Naive B cell (primary cell): ENCODE results near the gene ZNF500. TPM values are rescaled to one million over a fixed set of nuclear protein-coding genes. Genes with fewer than 3 reads are reported as not detected.

Experiments
- ATAC-seq, 2 donors: fragments of 150-1000 bp; cut with Tn5 transposase; 2 replicates each; pipeline ENCODE4 v1.10.0; 2021; ENCODE audit warnings: low read depth in 2 of 2, mild to moderate bottlenecking in 2 of 2, moderate library complexity in 2 of 2
- DNase-seq: peaks from one replicate; pipeline ENCODE4 v3.0.0; 2022
- H3K27ac Mint-ChIP-seq, 6 donors: one replicate each; pipeline ENCODE4 v1.8.0; 2020 to 2022; ENCODE audit warnings: mild to moderate bottlenecking in 6 of 6, mixed read lengths in 6 of 6, moderate library complexity in 5 of 6, inconsistent platforms in 2 of 6
- H3K27me3 Mint-ChIP-seq, 3 donors: one replicate each; pipeline ENCODE4 v1.8.0; 2021 to 2022; ENCODE audit warnings: mixed read lengths in 3 of 3, mild to moderate bottlenecking in 1 of 3
- H3K36me3 Mint-ChIP-seq, 2 donors: one replicate each; pipeline ENCODE4 v1.8.0; 2020 to 2022; ENCODE audit warnings: mixed read lengths in 2 of 2, inconsistent platforms in 1 of 2, mild to moderate bottlenecking in 1 of 2
- H3K4me1 Mint-ChIP-seq, 3 donors: one replicate each; pipeline ENCODE4 v1.8.0; 2020 to 2022; ENCODE audit warnings: mixed read lengths in 3 of 3, inconsistent platforms in 1 of 3, mild to moderate bottlenecking in 1 of 3, moderate library complexity in 1 of 3
- H3K4me3 Mint-ChIP-seq, 8 donors: one replicate each; pipeline ENCODE4 v1.8.0; 2020 to 2022; ENCODE audit warnings: mild to moderate bottlenecking in 8 of 8, mixed read lengths in 8 of 8, moderate library complexity in 8 of 8, inconsistent platforms in 2 of 8
- H3K9me3 Mint-ChIP-seq, 7 donors: one replicate each; pipeline ENCODE4 v1.8.0; 2020 to 2022; ENCODE audit warnings: mixed read lengths in 7 of 7, mild to moderate bottlenecking in 5 of 7, inconsistent platforms in 2 of 7, moderate library complexity in 1 of 7
- polyA plus RNA-seq, 6 donors: library from polyadenylated mRNA; unstranded; fragments of 300-500 nt; fragmentation: Illumina TruSeq; gene quantifications; one replicate each; pipeline ENCODE4 v1.2.3, GENCODE V29; 2021; ENCODE audit warnings: low read depth in 6 of 6

The ZNF500 gene
- polyA plus RNA-seq, 6 donors from 2014 or later, result 6.7 to 19.9 (median 14.1) TPM; not detected in 1

DNA sequence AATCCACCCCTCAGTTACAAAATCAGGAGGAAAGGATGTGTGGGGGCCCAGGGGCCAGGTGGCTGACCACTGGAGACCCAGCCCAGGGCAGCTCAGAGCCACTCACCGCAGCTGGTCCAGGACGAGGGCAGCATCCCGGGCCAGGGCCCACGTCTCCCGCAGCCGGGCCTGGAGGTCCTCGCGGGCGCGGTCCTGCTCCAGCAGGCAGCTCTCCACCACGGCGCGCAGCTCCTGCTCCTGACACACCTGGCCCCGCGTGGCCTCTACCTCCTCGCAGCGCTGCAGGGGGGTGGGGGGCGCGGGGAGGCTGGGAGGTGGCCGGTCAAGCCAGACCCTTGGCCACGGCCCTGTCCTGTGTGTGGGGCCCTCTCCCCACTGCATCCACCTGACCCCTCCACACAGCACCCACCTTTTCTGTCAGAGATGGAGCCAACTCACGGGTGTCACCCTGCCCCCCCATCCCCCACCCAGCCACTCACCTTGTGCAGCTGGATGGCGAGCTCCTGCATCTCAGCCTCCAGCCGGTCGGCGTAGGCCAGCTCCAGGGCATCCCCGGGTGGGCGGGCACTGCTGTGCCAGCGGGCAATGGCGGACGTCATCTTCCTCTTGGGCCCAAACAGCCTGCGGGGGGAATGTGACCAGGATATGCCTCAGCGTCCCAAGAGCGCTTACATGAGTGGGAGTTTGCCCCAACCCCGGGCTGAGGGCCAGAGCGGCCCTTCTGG, 68.5 kb downstream of the ZNF500 start:
- no peaks in the 10 kb centered on the region for H3K27me3 Mint-ChIP-seq
- no peaks in the 10 kb centered on the region for H3K4me1 Mint-ChIP-seq
- ATAC-seq, result no peak
- no peak overlapping the region for H3K27ac Mint-ChIP-seq
- H3K9me3 Mint-ChIP-seq, result no peaks in the 10 kb centered on the region
- H3K4me3 Mint-ChIP-seq, result no peak overlapping the region
- no peaks in the 10 kb centered on the region for H3K36me3 Mint-ChIP-seq
- DNase-seq, result no peak

Other genes starting within 250 kb of the ZNF500 start
- gene CDIP1, start 228.4 kb downstream of the ZNF500 start, polyA plus RNA-seq, result 10 to 100 TPM; 10.9 to 26.5 (median 17.3) TPM
- under 1 TPM in 2 of 6 donors, not detected in 4; 0.09 to 0.11 TPM for gene C16orf96, start 210.8 kb downstream of the ZNF500 start, polyA plus RNA-seq
- gene UBALD1, start 152.3 kb downstream of the ZNF500 start, polyA plus RNA-seq, result 1 to 10 TPM; 2.6 to 7.5 (median 5.0) TPM
- gene MGRN1, start 142.3 kb downstream of the ZNF500 start, polyA plus RNA-seq, result 10 to 100 TPM in 1 of 6 donors, 1 to 10 TPM in 5; 3.9 to 10.6 (median 6.6) TPM
- gene NUDT16L1, start 73.6 kb downstream of the ZNF500 start, polyA plus RNA-seq, result 100 to 1,000 TPM in 1 of 6 donors, 10 to 100 TPM in 5; 57.7 to 121 (median 76.4) TPM
- 1 to 10 TPM in 5 of 6 donors, not detected in 1; 3.9 to 8.3 (median 4.4) TPM for gene ANKS3, start 32.9 kb downstream of the ZNF500 start, polyA plus RNA-seq
- under 1 TPM in 4 of 6 donors, not detected in 2; 0.30 to 0.84 (median 0.35) TPM for gene DNAAF8, start 32.6 kb downstream of the ZNF500 start, polyA plus RNA-seq
- gene SEPTIN12, start 21.2 kb upstream of the ZNF500 start, polyA plus RNA-seq, result not detected
- not detected for gene SMIM22, start 28.2 kb upstream of the ZNF500 start, polyA plus RNA-seq
- 1 to 10 TPM; 2.7 to 8.0 (median 6.1) TPM for gene ROGDI, start 35.5 kb upstream of the ZNF500 start, polyA plus RNA-seq
- 10 to 100 TPM; 27.8 to 49.6 (median 37.3) TPM for gene GLYR1, start 80.1 kb upstream of the ZNF500 start, polyA plus RNA-seq
- gene UBN1, start 80.3 kb upstream of the ZNF500 start, polyA plus RNA-seq, result 10 to 100 TPM in 4 of 6 donors, 1 to 10 TPM in 2; 4.3 to 19.2 (median 11.9) TPM
- gene PPL, start 170.0 kb upstream of the ZNF500 start, polyA plus RNA-seq, result 1 to 10 TPM in 2 of 6 donors, under 1 TPM in 3, not detected in 1; 0.05 to 1.3 (median 0.16) TPM
- under 1 TPM in 3 of 6 donors, not detected in 3; 0.08 to 0.48 (median 0.43) TPM for gene SEC14L5, start 191.2 kb upstream of the ZNF500 start, polyA plus RNA-seq